ENCODE results near the gene AFG1L.
A peak's percentile ranks its signal among the peaks of the same experiment; 100 is the strongest.

Gene AFG1L

GRCh38 chr6:108556250-108556649, 261.4 kb downstream of the AFG1L start:
- TF ChIP-seq, protein P1, sequence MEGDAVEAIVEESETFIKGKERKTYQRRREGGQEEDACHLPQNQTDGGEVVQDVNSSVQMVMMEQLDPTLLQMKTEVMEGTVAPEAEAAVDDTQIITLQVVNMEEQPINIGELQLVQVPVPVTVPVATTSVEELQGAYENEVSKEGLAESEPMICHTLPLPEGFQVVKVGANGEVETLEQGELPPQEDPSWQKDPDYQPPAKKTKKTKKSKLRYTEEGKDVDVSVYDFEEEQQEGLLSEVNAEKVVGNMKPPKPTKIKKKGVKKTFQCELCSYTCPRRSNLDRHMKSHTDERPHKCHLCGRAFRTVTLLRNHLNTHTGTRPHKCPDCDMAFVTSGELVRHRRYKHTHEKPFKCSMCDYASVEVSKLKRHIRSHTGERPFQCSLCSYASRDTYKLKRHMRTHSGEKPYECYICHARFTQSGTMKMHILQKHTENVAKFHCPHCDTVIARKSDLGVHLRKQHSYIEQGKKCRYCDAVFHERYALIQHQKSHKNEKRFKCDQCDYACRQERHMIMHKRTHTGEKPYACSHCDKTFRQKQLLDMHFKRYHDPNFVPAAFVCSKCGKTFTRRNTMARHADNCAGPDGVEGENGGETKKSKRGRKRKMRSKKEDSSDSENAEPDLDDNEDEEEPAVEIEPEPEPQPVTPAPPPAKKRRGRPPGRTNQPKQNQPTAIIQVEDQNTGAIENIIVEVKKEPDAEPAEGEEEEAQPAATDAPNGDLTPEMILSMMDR (conservative IDR thresholded peaks at IDR 0.05): no peak
- peak overlapping the region; percentile 96 for H3K27ac ChIP-seq

GRCh38 chr6:108556866-108557493, 262.1 kb downstream of the AFG1L start:
- H3K27ac ChIP-seq: peak overlapping the region; percentile 96
- TF ChIP-seq, protein P1 (conservative IDR thresholded peaks at IDR 0.05): no peak

DNA sequence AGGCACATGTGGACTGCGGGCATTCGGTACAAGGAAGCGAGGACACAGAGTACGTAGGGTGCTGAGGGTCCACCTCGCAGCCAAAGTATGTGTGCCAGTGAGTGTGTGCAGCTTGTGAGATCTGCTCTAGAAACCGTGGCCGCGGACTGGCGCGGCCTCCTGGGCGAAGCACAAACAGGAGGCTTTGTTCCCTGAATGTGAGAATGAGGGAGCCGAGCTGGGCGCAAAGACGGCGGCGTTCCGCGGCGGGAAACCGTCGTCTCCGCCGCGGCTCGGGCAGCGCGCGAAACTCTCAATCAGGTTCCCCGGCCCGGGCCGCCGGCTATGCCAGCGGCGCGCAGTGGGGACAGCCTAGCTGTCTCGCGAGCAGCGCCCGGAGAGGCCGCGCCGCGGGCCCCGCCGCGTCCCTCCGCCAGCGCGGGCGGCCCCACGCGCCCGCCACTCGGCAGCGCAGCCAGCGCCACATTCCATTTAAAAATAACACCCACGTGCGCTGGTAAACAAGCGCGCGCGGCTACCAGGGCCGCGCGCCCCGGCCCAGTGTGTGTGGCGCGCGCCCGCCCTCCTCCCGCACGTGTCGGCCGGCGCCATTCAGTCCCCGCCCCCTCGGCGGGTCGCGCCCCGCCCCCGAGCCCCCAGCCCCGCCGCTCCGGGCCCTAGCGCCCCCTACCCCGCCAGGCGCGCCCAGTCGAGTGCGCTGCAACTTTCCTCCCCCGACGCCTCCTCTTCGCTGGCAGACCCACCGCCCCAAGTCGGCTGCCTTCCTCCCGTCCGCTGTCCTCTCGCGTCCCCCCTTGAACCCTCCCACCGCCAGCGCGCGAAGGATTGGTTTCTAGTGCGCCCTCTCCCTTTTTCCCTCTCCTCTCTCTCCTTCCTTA, 262.9 kb downstream of the AFG1L start:
- H3K27ac ChIP-seq: peak overlapping the region; percentile 96

GRCh38 chr6:108558372-108559096, 263.7 kb downstream of the AFG1L start:
- peak overlapping the region; percentile 96 for H3K27ac ChIP-seq
- TF ChIP-seq, protein P1 (conservative IDR thresholded peaks at IDR 0.05): no peak; the same call in 1 of the 2 replicates

More for the DNA sequence above, 262.9 kb downstream of the AFG1L start:
- TF ChIP-seq, protein P1 (conservative IDR thresholded peaks at IDR 0.05): no peak; the same call in none of the 2 replicates

- TF ChIP-seq, protein P1 (conservative IDR thresholded peaks at IDR 0.05): no peak
- peak overlapping the region; percentile 96 for H3K27ac ChIP-seq
Observed at GRCh38 chr6:108559097-108559883, 264.4 kb downstream of the AFG1L start.

DNA sequence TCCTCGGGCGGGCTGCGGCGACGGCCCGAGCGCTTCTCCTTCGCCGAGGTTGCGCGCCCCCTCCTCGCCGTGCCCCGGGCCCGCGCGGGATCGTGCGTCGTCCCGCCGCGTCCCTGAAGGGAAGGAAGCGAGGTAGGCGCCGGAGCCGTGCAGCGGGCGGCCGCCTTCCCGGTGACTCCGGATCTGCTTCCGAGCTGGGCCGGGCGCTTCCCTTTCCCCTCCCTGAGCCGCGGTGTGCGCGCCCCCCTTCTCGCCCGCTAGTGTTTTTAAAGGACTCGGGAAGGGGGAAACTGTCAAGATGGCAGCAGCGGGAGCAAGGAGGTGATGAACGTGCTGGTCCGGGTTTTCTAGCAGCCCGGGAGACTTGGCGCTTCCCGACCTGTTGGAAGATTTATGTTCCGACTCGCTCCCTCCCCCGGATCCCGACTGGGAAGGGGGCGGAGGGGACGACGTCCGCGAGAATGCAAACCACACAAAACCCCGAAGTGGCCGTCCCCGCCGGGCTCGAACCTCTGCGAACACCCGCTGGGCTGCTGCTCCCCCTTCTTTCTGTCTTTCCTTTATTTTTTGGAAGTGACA, 265.1 kb downstream of the AFG1L start:
- TF ChIP-seq, protein P1 (conservative IDR thresholded peaks at IDR 0.05): no peak
- peak overlapping the region; percentile 96 for H3K27ac ChIP-seq
